ENCODE data around the gene TCTN2. TPM values are rescaled to one million over a fixed set of nuclear protein-coding genes. Genes with fewer than 3 reads are reported as not detected.

The TCTN2 gene
- total and polyA plus RNA-seq, 9 of the 15 experiments (the other 6 are each of a cell fraction or from before 2014, with no cell fraction given): 0.58 to 5.5 (median 3.6) TPM

DNA sequence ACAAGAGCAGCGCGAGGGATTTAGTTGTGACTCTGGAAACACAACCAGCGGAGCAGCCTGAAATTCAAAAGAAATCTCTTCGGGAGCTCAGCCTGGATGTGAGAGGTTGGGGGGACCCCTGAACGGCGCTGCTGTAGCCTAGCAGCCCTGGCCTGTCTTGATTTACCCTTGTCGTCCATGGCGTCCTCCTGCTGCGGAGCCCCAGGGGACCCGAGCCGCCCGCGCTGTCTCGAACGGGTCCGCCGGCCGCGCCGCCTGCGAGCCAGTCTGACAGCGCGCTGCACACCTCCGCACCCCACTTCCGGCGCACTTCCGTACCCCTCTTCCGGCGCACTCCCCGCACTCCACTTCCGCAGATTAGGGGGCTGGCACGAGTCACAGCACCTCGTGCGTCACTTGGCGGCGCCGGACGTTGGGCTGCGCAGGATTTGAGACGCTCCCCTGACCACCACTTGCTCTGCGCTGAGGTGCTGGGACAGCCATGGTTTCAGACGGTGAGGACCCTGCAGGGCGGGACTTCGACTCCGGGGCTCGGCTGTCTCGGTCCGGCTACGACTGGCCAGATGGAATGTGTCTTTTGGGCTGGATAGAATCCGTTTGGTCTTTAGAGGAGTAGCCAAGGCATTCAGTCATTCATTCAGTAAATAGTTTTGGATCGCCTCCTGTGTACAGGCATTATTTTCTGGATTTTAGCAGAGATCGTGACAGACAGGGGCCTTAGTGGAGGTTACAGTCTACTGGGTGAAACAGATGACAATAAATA, 37.4 kb upstream of the TCTN2 start, which contains the start of the genes EIF2B1 and GTF2H3 (continued):
- TF ChIP-seq ZNF263 (CRISPR knock-in tag; IDR thresholded peaks at IDR 0.05; ENCODE audit: borderline replicate concordance) (no peak), ZNF830 (CRISPR knock-in tag; IDR thresholded peaks at IDR 0.05) (no peak), NR2C2 (CRISPR knock-in tag; IDR thresholded peaks at IDR 0.05) (peak; percentile 83; the same call in 1 of the 2 replicates), NR2C2 (tag; IDR thresholded peaks at IDR 0.05) (peak; percentile 84), ZNF717 (CRISPR knock-in tag; IDR thresholded peaks at IDR 0.05) (no peak), TRIM24 (IDR thresholded peaks at IDR 0.05) (0 out of 4 replicates have a peak, but pooled peaks of 1 of the 2 experiments have one; percentile 12), DIDO1 (tag; IDR thresholded peaks at IDR 0.05; ENCODE audit: low read depth) (peak; percentile 95), XRCC5 (IDR thresholded peaks at IDR 0.05; ENCODE audit: low read depth, low read length) (no peak), MTA2 (IDR thresholded peaks at IDR 0.05; ENCODE audit: low read depth) (no peak), HDAC2 (IDR thresholded peaks at IDR 0.05) (peak; percentile 81), NCOA2 (IDR thresholded peaks at IDR 0.05; ENCODE audit: partially characterized antibody in 2 of 2) (no peak), FOS (IDR thresholded peaks at IDR 0.05; ENCODE audit: extremely low read depth, insufficient read length) (no peak), RFX5 (IDR thresholded peaks at IDR 0.05; ENCODE audit: low read depth, low read length) (0 out of 2 replicates have a peak, but pooled peaks have one; percentile 54)
- TF ChIP-seq, protein P1, sequence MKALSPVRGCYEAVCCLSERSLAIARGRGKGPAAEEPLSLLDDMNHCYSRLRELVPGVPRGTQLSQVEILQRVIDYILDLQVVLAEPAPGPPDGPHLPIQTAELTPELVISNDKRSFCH (CRISPR knock-in tag; IDR thresholded peaks at IDR 0.05): no peak
- TF ChIP-seq, protein P1 (tag; IDR thresholded peaks at IDR 0.05): 0 out of 2 replicates have a peak, but pooled peaks have one; percentile 14
- TF ChIP-seq, protein P2, sequence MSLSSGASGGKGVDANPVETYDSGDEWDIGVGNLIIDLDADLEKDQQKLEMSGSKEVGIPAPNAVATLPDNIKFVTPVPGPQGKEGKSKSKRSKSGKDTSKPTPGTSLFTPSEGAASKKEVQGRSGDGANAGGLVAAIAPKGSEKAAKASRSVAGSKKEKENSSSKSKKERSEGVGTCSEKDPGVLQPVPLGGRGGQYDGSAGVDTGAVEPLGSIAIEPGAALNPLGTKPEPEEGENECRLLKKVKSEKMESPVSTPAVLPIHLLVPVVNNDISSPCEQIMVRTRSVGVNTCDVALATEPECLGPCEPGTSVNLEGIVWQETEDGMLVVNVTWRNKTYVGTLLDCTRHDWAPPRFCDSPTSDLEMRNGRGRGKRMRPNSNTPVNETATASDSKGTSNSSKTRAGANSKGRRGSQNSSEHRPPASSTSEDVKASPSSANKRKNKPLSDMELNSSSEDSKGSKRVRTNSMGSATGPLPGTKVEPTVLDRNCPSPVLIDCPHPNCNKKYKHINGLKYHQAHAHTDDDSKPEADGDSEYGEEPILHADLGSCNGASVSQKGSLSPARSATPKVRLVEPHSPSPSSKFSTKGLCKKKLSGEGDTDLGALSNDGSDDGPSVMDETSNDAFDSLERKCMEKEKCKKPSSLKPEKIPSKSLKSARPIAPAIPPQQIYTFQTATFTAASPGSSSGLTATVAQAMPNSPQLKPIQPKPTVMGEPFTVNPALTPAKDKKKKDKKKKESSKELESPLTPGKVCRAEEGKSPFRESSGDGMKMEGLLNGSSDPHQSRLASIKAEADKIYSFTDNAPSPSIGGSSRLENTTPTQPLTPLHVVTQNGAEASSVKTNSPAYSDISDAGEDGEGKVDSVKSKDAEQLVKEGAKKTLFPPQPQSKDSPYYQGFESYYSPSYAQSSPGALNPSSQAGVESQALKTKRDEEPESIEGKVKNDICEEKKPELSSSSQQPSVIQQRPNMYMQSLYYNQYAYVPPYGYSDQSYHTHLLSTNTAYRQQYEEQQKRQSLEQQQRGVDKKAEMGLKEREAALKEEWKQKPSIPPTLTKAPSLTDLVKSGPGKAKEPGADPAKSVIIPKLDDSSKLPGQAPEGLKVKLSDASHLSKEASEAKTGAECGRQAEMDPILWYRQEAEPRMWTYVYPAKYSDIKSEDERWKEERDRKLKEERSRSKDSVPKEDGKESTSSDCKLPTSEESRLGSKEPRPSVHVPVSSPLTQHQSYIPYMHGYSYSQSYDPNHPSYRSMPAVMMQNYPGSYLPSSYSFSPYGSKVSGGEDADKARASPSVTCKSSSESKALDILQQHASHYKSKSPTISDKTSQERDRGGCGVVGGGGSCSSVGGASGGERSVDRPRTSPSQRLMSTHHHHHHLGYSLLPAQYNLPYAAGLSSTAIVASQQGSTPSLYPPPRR (CRISPR knock-in tag; IDR thresholded peaks at IDR 0.05; ENCODE audit: borderline replicate concordance): 0 out of 2 replicates have a peak, but pooled peaks have one; percentile 40
- TF ChIP-seq, protein P3, sequence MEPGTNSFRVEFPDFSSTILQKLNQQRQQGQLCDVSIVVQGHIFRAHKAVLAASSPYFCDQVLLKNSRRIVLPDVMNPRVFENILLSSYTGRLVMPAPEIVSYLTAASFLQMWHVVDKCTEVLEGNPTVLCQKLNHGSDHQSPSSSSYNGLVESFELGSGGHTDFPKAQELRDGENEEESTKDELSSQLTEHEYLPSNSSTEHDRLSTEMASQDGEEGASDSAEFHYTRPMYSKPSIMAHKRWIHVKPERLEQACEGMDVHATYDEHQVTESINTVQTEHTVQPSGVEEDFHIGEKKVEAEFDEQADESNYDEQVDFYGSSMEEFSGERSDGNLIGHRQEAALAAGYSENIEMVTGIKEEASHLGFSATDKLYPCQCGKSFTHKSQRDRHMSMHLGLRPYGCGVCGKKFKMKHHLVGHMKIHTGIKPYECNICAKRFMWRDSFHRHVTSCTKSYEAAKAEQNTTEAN (CRISPR knock-in tag; IDR thresholded peaks at IDR 0.05): no peak
- TF ChIP-seq, protein P4, sequence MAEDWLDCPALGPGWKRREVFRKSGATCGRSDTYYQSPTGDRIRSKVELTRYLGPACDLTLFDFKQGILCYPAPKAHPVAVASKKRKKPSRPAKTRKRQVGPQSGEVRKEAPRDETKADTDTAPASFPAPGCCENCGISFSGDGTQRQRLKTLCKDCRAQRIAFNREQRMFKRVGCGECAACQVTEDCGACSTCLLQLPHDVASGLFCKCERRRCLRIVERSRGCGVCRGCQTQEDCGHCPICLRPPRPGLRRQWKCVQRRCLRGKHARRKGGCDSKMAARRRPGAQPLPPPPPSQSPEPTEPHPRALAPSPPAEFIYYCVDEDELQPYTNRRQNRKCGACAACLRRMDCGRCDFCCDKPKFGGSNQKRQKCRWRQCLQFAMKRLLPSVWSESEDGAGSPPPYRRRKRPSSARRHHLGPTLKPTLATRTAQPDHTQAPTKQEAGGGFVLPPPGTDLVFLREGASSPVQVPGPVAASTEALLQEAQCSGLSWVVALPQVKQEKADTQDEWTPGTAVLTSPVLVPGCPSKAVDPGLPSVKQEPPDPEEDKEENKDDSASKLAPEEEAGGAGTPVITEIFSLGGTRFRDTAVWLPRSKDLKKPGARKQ (CRISPR knock-in tag; IDR thresholded peaks at IDR 0.05): no peak

All from K562 (cell line).